HCT116 (cell line): ENCODE data around the gene MSMP. TPM values are rescaled to one million over a fixed set of nuclear protein-coding genes. Genes with fewer than 3 reads are reported as not detected.

Experiments
- ATAC-seq: fragments of 200-7000 bp; cut with Tn5 transposase; 2 replicates; pipeline ENCODE4 v1.9.1; 2020; ENCODE audit warnings: mild to moderate bottlenecking, moderate library complexity
- BruUV-seq: library from RNA; stranded (reverse); fragments of 400-500 nt; replicated peaks from 2 replicates; lab custom pipeline; 2021; lab: Mats Ljungman, UMichigan
- CTCF ChIA-PET: fragments of 300-600 bp; sonication (Branson Sonifier 250); formaldehyde crosslinking; loops from one replicate; lab custom pipeline; 2021; ENCODE audit warnings: antibody characterized with exemption; lab: Charles Lee
- POLR2A ChIA-PET: fragments of 300-600, 350-600 bp; sonication (Branson Sonifier 250); formaldehyde crosslinking; loops from one replicate; lab custom pipeline; 2021; ENCODE audit warnings: antibody characterized with exemption; lab: Charles Lee
- RAD21 ChIA-PET, 2 experiments: fragments of 300-600 bp; sonication (Branson Sonifier 250); formaldehyde crosslinking; loops; one replicate each; lab custom pipeline; 2023; ENCODE audit warnings: low total read pairs in 2 of 2; ENCODE audit not compliant: uncharacterized antibody in 2 of 2, unreplicated experiment in 2 of 2, low non-redundant PET in 1 of 2; lab: Charles Lee
- DNase-seq: peaks from one replicate; pipeline ENCODE4 v3.0.0-alpha.2; 2010; ENCODE audit warnings: low read depth, low spot score
- H2AFZ ChIP-seq: fragments of 200-600 bp; shearing (Covaris generic), sonication (generic); 2 replicates; pipeline ENCODE4 v1.6.1; 2017; ENCODE audit warnings: low read depth, mixed run types, mixed read lengths, antibody characterized with exemption, low read length; ENCODE audit not compliant: poor library complexity, severe bottlenecking
- H3K27ac ChIP-seq: 2 replicates; pipeline ENCODE4 v1.5.1; 2012; ENCODE audit warnings: low read depth, low read length
- H3K27me3 ChIP-seq: fragments of 200-600 bp; sonication (generic); 2 replicates; pipeline ENCODE4 v1.6.1; 2016; ENCODE audit warnings: mixed run types, low read length, mixed read lengths; ENCODE audit not compliant: insufficient read depth
- H3K36me3 ChIP-seq, 2 experiments: fragments of 200-500 bp in 1 of 2; fragments of 200-600 bp in 1 of 2; sonication (Bioruptor generic) in 1 of 2; sonication (generic) in 1 of 2; 2 replicates each; pipeline versions ENCODE4 v1.5.1 to v1.6.1; 2014 to 2016; ENCODE audit warnings: low read length in 2 of 2, inconsistent platforms in 1 of 2, mixed read lengths in 1 of 2, mixed run types in 1 of 2; ENCODE audit not compliant: insufficient read depth in 2 of 2, control insufficient read depth in 1 of 2
- H3K4me1 ChIP-seq, 2 experiments: fragments of 200-600 bp in 1 of 2; sonication (generic) in 1 of 2; 2 replicates each; pipeline versions ENCODE4 v1.5.1 to v1.6.1; 2012 to 2017; ENCODE audit warnings: low read length in 2 of 2, inconsistent platforms in 1 of 2, mild to moderate bottlenecking in 1 of 2, mixed read lengths in 1 of 2, mixed run types in 1 of 2, moderate library complexity in 1 of 2; ENCODE audit not compliant: insufficient read depth in 2 of 2, control insufficient read depth in 1 of 2
- H3K4me2 ChIP-seq: fragments of 200-600 bp; sonication (generic); 2 replicates; pipeline ENCODE4 v1.6.1; 2017; ENCODE audit warnings: mixed run types, low read length, mixed read lengths
- H3K4me3 ChIP-seq, 2 experiments: fragments of 200-600 bp in 1 of 2; sonication (generic) in 1 of 2; replicated peaks in 1 of 2; 2 replicates each; pipeline ENCODE4 v1.5.1; 2011 to 2016; ENCODE audit warnings: low read length in 2 of 2, control low read depth in 1 of 2, low read depth in 1 of 2, mild to moderate bottlenecking in 1 of 2, mixed read lengths in 1 of 2, mixed run types in 1 of 2
- H3K79me2 ChIP-seq: fragments of 200-600 bp; sonication (generic); 2 replicates; pipeline ENCODE4 v1.6.1; 2017; ENCODE audit warnings: mild to moderate bottlenecking, mixed run types, low read length, moderate library complexity, mixed read lengths; ENCODE audit not compliant: insufficient read depth
- H3K9ac ChIP-seq: fragments of 200-600 bp; sonication (generic); 2 replicates; pipeline ENCODE4 v1.6.1; 2016; ENCODE audit warnings: low read length, mixed read lengths
- H3K9me2 ChIP-seq: fragments of 200-600 bp; sonication (generic), shearing (Covaris generic); 2 replicates; pipeline ENCODE4 v1.6.1; 2017; ENCODE audit warnings: mixed run types, mild to moderate bottlenecking, moderate library complexity; ENCODE audit not compliant: insufficient read depth
- H3K9me3 ChIP-seq, 2 experiments: fragments of 200-500 bp in 1 of 2; fragments of 200-600 bp in 1 of 2; sonication (Bioruptor generic) in 1 of 2; sonication (generic) in 1 of 2; 2 replicates each; pipeline ENCODE4 v1.6.1; 2014 to 2017; ENCODE audit warnings: low read length in 2 of 2, mixed read lengths in 2 of 2, inconsistent platforms in 1 of 2, low read depth in 1 of 2, mild to moderate bottlenecking in 1 of 2, mixed run types in 1 of 2, moderate library complexity in 1 of 2; ENCODE audit not compliant: control insufficient read depth in 1 of 2, insufficient read depth in 1 of 2
- H4K20me1 ChIP-seq: fragments of 200-600 bp; sonication (generic), shearing (Covaris generic); 2 replicates; pipeline ENCODE4 v1.6.1; 2017; ENCODE audit warnings: mixed run types, mild to moderate bottlenecking, moderate library complexity; ENCODE audit not compliant: insufficient read depth
- CBX3 ChIP-seq: IDR thresholded peaks from 2 replicates; pipeline ENCODE4 v1.6.1; 2012; ENCODE audit warnings: low read depth
- EGR1 ChIP-seq: IDR thresholded peaks from 2 replicates; pipeline ENCODE4 v1.6.1; 2012; ENCODE audit warnings: low read depth
- ELF1 ChIP-seq: IDR thresholded peaks from 2 replicates; pipeline ENCODE4 v1.6.1; 2012; ENCODE audit warnings: low read depth, borderline replicate concordance
- EZH2 ChIP-seq: fragments of 200-600 bp; sonication (generic); IDR thresholded peaks from 2 replicates; pipeline ENCODE4 v1.6.1; 2017; ENCODE audit warnings: antibody characterized with exemption, mixed run types
- EZH2phosphoT487 ChIP-seq: fragments of 200-600 bp; IDR thresholded peaks from 2 replicates; pipeline ENCODE4 v1.6.1; 2018; ENCODE audit warnings: antibody characterized with exemption, borderline replicate concordance
- FOSL1 ChIP-seq: IDR thresholded peaks from 2 replicates; pipeline ENCODE4 v1.6.1; 2012; ENCODE audit warnings: low read depth
- JUND ChIP-seq: IDR thresholded peaks from 2 replicates; pipeline ENCODE4 v1.6.1; 2012
- POLR2A ChIP-seq: IDR thresholded peaks from 2 replicates; pipeline ENCODE4 v1.7.0; 2011; ENCODE audit warnings: borderline replicate concordance; ENCODE audit not compliant: insufficient read depth, insufficient read length; ENCODE audit errors: extremely low read depth
- POLR2AphosphoS5 ChIP-seq: IDR thresholded peaks from 2 replicates; pipeline ENCODE4 v1.6.1; 2011; ENCODE audit warnings: mild to moderate bottlenecking, low read depth, low read length, moderate library complexity
- RAD21 ChIP-seq: IDR thresholded peaks from 2 replicates; pipeline ENCODE4 v1.6.1; 2012; ENCODE audit warnings: low read depth, mild to moderate bottlenecking
- SP1 ChIP-seq: IDR thresholded peaks from 2 replicates; pipeline ENCODE4 v1.6.1; 2012; ENCODE audit warnings: low read depth
- TCF7L2 ChIP-seq: IDR thresholded peaks from 2 replicates; pipeline ENCODE4 v1.7.0; 2011; ENCODE audit warnings: borderline replicate concordance, inconsistent platforms; ENCODE audit not compliant: insufficient read depth, insufficient read length; ENCODE audit errors: extremely low read depth
- YY1 ChIP-seq: IDR thresholded peaks from 2 replicates; pipeline ENCODE4 v1.6.1; 2011; ENCODE audit warnings: low read length, low read depth, moderate library complexity, mild to moderate bottlenecking; ENCODE audit not compliant: insufficient replicate concordance; ENCODE audit errors: extremely low read depth
- ZFX ChIP-seq: fragments of 450-650 bp; IDR thresholded peaks from 2 replicates; pipeline ENCODE4 v1.6.1; 2017
- ZNF274 ChIP-seq: fragments of 200-500 bp; sonication (Bioruptor generic); IDR thresholded peaks from 2 replicates; pipeline ENCODE4 v1.6.1; 2014; ENCODE audit warnings: mild to moderate bottlenecking, low read depth, low read length, inconsistent platforms
- intact Hi-C: fragments of 100-400 bp; cut with micrococcal nuclease; formaldehyde crosslinking; loops from 2 replicates; pipeline ENCODE4 v1.10.0; 2022
- total RNA-seq: library from RNA; stranded (reverse); gene quantifications from one replicate; pipeline ENCODE4 v1.2.1, GENCODE V29; 2021; ENCODE audit not compliant: unreplicated experiment
- TF ChIP-seq, protein P1 (sequence below): IDR thresholded peaks from 2 replicates; pipeline ENCODE4 v1.6.1; 2011; ENCODE audit warnings: mild to moderate bottlenecking, low read length, moderate library complexity; ENCODE audit not compliant: insufficient replicate concordance; ENCODE audit errors: extremely low read depth
- TF ChIP-seq, protein P2 (sequence below), 3 experiments: fragments of 200-600 bp in 1 of 3; sonication (generic) in 1 of 3; IDR thresholded peaks in 2 of 3; conservative IDR thresholded peaks in 1 of 3; 2 replicates each; pipeline ENCODE4 v1.5.1; 2012 to 2017; ENCODE audit warnings: low read depth in 2 of 3, low read length in 2 of 3, antibody characterized with exemption in 1 of 3, borderline replicate concordance in 1 of 3, control low read depth in 1 of 3, mild to moderate bottlenecking in 1 of 3, mixed read lengths in 1 of 3, mixed run types in 1 of 3, moderate library complexity in 1 of 3; ENCODE audit not compliant: insufficient read depth in 1 of 3
- TF ChIP-seq, protein P3 (sequence below): IDR thresholded peaks from 2 replicates; pipeline ENCODE4 v1.6.1; 2012; ENCODE audit warnings: low read depth
- TF ChIP-seq, protein P4 (sequence below): IDR thresholded peaks from 2 replicates; pipeline ENCODE4 v1.6.1; 2012

The MSMP gene
- total RNA-seq, 1 experiment from 2014 or later = 1.2 TPM

DNA sequence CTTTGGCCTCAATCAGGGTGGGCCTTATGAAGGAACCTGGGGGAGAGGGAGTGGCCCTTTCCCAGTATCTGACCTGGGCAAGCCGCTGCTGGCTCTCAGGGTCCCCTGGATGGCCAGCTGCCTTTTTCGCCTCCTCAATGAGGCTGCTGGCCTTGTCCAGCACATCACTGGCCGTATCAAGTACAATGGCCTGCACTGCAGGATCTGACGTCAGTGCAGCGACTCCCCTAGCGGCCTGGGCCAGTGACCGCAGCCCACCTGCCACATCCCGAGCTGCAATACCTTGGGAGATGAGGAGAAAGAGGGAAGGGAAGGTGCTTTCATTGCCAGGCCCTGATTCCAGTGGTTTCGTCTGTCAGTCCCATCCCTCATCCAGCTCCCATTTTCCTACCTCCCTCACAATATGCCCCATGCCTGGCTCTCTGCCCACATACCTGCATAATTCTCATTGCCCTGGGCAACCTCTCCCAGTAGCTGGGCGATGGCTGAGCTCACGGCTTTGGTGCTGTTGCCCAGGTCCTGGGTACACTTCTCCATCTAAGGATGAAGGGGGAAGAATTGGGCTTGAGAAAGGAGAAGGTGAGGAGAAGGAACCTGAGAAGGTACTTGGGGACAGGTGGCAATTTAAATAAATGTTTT lies 41.2 kb downstream of the MSMP start:
- Histone ChIP-seq H4K20me1 (no peaks in the 10 kb centered on the region), H2AFZ (no peak overlapping the region), H3K9me3 (no peaks in the 10 kb centered on the region), H3K79me2 (no peaks in the 10 kb centered on the region), H3K9ac (no peak overlapping the region), H3K27ac (no peak overlapping the region), H3K4me1 (no peaks in the 10 kb centered on the region), H3K27me3 (no peaks in the 10 kb centered on the region), H3K4me2 (no peak overlapping the region), H3K4me3 (no peak overlapping the region), H3K36me3 (peaks cover 64 to 65% of the 10 kb centered on the region in 2 experiments), H3K9me2 (no peaks in the 10 kb centered on the region)
- ChIA-PET POLR2A (interaction anchor here (1.1 kb wide), 1 partner anchor 15 kb away, joined by 3 read pairs; no protein-coding TSS in a partner anchor), CTCF (no interaction called here), RAD21 (no interaction called here)
- DNase-seq (no peak), ATAC-seq (no peak)
- no TSS peak for BruUV-seq
- TF ChIP-seq, protein P1, sequence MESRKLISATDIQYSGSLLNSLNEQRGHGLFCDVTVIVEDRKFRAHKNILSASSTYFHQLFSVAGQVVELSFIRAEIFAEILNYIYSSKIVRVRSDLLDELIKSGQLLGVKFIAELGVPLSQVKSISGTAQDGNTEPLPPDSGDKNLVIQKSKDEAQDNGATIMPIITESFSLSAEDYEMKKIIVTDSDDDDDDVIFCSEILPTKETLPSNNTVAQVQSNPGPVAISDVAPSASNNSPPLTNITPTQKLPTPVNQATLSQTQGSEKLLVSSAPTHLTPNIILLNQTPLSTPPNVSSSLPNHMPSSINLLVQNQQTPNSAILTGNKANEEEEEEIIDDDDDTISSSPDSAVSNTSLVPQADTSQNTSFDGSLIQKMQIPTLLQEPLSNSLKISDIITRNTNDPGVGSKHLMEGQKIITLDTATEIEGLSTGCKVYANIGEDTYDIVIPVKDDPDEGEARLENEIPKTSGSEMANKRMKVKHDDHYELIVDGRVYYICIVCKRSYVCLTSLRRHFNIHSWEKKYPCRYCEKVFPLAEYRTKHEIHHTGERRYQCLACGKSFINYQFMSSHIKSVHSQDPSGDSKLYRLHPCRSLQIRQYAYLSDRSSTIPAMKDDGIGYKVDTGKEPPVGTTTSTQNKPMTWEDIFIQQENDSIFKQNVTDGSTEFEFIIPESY = no peak
- TF ChIP-seq, protein P2, sequence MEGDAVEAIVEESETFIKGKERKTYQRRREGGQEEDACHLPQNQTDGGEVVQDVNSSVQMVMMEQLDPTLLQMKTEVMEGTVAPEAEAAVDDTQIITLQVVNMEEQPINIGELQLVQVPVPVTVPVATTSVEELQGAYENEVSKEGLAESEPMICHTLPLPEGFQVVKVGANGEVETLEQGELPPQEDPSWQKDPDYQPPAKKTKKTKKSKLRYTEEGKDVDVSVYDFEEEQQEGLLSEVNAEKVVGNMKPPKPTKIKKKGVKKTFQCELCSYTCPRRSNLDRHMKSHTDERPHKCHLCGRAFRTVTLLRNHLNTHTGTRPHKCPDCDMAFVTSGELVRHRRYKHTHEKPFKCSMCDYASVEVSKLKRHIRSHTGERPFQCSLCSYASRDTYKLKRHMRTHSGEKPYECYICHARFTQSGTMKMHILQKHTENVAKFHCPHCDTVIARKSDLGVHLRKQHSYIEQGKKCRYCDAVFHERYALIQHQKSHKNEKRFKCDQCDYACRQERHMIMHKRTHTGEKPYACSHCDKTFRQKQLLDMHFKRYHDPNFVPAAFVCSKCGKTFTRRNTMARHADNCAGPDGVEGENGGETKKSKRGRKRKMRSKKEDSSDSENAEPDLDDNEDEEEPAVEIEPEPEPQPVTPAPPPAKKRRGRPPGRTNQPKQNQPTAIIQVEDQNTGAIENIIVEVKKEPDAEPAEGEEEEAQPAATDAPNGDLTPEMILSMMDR (IDR thresholded peaks at IDR 0.05 in 2 of 3, conservative IDR thresholded peaks at IDR 0.05 in 1 of 3; ENCODE audit: borderline replicate concordance in 1 of 3, insufficient read depth in 1 of 3, low read depth in 2 of 3, low read length in 2 of 3) = no peak
- TF ChIP-seq YY1 (no peak), SP1 (no peak), POLR2AphosphoS5 (no peak), POLR2A (no peak), ZFX (no peak), ZNF274 (no peak), ELF1 (no peak), EZH2 (no peak), JUND (no peak), EGR1 (no peak), FOSL1 (no peak), TCF7L2 (no peak), RAD21 (no peak), EZH2phosphoT487 (no peak), CBX3 (no peak)
- TF ChIP-seq, protein P3, sequence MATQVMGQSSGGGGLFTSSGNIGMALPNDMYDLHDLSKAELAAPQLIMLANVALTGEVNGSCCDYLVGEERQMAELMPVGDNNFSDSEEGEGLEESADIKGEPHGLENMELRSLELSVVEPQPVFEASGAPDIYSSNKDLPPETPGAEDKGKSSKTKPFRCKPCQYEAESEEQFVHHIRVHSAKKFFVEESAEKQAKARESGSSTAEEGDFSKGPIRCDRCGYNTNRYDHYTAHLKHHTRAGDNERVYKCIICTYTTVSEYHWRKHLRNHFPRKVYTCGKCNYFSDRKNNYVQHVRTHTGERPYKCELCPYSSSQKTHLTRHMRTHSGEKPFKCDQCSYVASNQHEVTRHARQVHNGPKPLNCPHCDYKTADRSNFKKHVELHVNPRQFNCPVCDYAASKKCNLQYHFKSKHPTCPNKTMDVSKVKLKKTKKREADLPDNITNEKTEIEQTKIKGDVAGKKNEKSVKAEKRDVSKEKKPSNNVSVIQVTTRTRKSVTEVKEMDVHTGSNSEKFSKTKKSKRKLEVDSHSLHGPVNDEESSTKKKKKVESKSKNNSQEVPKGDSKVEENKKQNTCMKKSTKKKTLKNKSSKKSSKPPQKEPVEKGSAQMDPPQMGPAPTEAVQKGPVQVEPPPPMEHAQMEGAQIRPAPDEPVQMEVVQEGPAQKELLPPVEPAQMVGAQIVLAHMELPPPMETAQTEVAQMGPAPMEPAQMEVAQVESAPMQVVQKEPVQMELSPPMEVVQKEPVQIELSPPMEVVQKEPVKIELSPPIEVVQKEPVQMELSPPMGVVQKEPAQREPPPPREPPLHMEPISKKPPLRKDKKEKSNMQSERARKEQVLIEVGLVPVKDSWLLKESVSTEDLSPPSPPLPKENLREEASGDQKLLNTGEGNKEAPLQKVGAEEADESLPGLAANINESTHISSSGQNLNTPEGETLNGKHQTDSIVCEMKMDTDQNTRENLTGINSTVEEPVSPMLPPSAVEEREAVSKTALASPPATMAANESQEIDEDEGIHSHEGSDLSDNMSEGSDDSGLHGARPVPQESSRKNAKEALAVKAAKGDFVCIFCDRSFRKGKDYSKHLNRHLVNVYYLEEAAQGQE = no peak
- TF ChIP-seq, protein P4, sequence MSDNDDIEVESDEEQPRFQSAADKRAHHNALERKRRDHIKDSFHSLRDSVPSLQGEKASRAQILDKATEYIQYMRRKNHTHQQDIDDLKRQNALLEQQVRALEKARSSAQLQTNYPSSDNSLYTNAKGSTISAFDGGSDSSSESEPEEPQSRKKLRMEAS = no peak
- intact Hi-C loops = no loop called here
